Measurements from ENCODE around the gene MEIS2.

The MEIS2 gene

GRCh38 chr15:36959746-36960145 lies 140.6 kb downstream of the MEIS2 start:
- in situ Hi-C loops (cut with HindIII; ENCODE audit: low pct_ligation_motif_present, low pct_unique_long_range_greater_than_20kb, low sequenced_read_pairs) = no loop called here
- DNase-seq = no peak

GRCh38 chr15:36958606-36959005 lies 141.7 kb downstream of the MEIS2 start:
- no peak for DNase-seq
- in situ Hi-C loops (cut with HindIII; ENCODE audit: low pct_ligation_motif_present, low pct_unique_long_range_greater_than_20kb, low sequenced_read_pairs) = no loop called here

GRCh38 chr15:36954486-36954885 lies 145.9 kb downstream of the MEIS2 start:
- no peak for DNase-seq
- in situ Hi-C loops (cut with HindIII; ENCODE audit: low pct_ligation_motif_present, low pct_unique_long_range_greater_than_20kb, low sequenced_read_pairs) = no loop called here

GRCh38 chr15:36953346-36953745 lies 147.0 kb downstream of the MEIS2 start:
- in situ Hi-C loops (cut with HindIII; ENCODE audit: low pct_ligation_motif_present, low pct_unique_long_range_greater_than_20kb, low sequenced_read_pairs) = no loop called here
- no peak for DNase-seq

- no peak for DNase-seq
- in situ Hi-C loops (cut with HindIII; ENCODE audit: low pct_ligation_motif_present, low pct_unique_long_range_greater_than_20kb, low sequenced_read_pairs) = no loop called here
Measured at GRCh38 chr15:36951731-36952247, 148.6 kb downstream of the MEIS2 start.

GRCh38 chr15:36950371-36950770 lies 150.0 kb downstream of the MEIS2 start:
- DNase-seq = no peak
- in situ Hi-C loops (cut with HindIII; ENCODE audit: low pct_ligation_motif_present, low pct_unique_long_range_greater_than_20kb, low sequenced_read_pairs) = no loop called here

- no peak for DNase-seq
- in situ Hi-C loops (cut with HindIII; ENCODE audit: low pct_ligation_motif_present, low pct_unique_long_range_greater_than_20kb, low sequenced_read_pairs) = no loop called here
Measured at GRCh38 chr15:36948982-36949381, 151.4 kb downstream of the MEIS2 start.

- no peak for DNase-seq
- in situ Hi-C loops (cut with HindIII; ENCODE audit: low pct_ligation_motif_present, low pct_unique_long_range_greater_than_20kb, low sequenced_read_pairs) = no loop called here
Measured at GRCh38 chr15:36947035-36947719, 153.2 kb downstream of the MEIS2 start.

GRCh38 chr15:36944442-36944841 lies 155.9 kb downstream of the MEIS2 start:
- in situ Hi-C loops (cut with HindIII; ENCODE audit: low pct_ligation_motif_present, low pct_unique_long_range_greater_than_20kb, low sequenced_read_pairs) = no loop called here
- DNase-seq = no peak

GRCh38 chr15:36943508-36944361 lies 156.6 kb downstream of the MEIS2 start:
- in situ Hi-C loops (cut with HindIII; ENCODE audit: low pct_ligation_motif_present, low pct_unique_long_range_greater_than_20kb, low sequenced_read_pairs) = no loop called here

GRCh38 chr15:36942248-36942827 lies 158.0 kb downstream of the MEIS2 start:
- no peak for DNase-seq
- in situ Hi-C loops (cut with HindIII; ENCODE audit: low pct_ligation_motif_present, low pct_unique_long_range_greater_than_20kb, low sequenced_read_pairs) = no loop called here

More at GRCh38 chr15:36943508-36944361, 156.6 kb downstream of the MEIS2 start:
- DNase-seq = no peak

- in situ Hi-C loops (cut with HindIII; ENCODE audit: low pct_ligation_motif_present, low pct_unique_long_range_greater_than_20kb, low sequenced_read_pairs) = no loop called here
- DNase-seq = no peak
Measured at GRCh38 chr15:36941798-36942197, 158.6 kb downstream of the MEIS2 start.

GRCh38 chr15:36940636-36941260 lies 159.6 kb downstream of the MEIS2 start:
- no peak for DNase-seq
- in situ Hi-C loops (cut with HindIII; ENCODE audit: low pct_ligation_motif_present, low pct_unique_long_range_greater_than_20kb, low sequenced_read_pairs) = no loop called here

- DNase-seq = no peak
- in situ Hi-C loops (cut with HindIII; ENCODE audit: low pct_ligation_motif_present, low pct_unique_long_range_greater_than_20kb, low sequenced_read_pairs) = no loop called here
Measured at GRCh38 chr15:36940219-36940618, 160.1 kb downstream of the MEIS2 start.

GRCh38 chr15:36938764-36939163 lies 161.6 kb downstream of the MEIS2 start:
- no peak for DNase-seq
- in situ Hi-C loops (cut with HindIII; ENCODE audit: low pct_ligation_motif_present, low pct_unique_long_range_greater_than_20kb, low sequenced_read_pairs) = no loop called here

- no peak for DNase-seq
- in situ Hi-C loops (cut with HindIII; ENCODE audit: low pct_ligation_motif_present, low pct_unique_long_range_greater_than_20kb, low sequenced_read_pairs) = no loop called here
Measured at GRCh38 chr15:36938131-36938530, 162.2 kb downstream of the MEIS2 start.

GRCh38 chr15:36936613-36937012 lies 163.7 kb downstream of the MEIS2 start:
- in situ Hi-C loops (cut with HindIII; ENCODE audit: low pct_ligation_motif_present, low pct_unique_long_range_greater_than_20kb, low sequenced_read_pairs) = no loop called here
- no peak for DNase-seq

- in situ Hi-C loops (cut with HindIII; ENCODE audit: low pct_ligation_motif_present, low pct_unique_long_range_greater_than_20kb, low sequenced_read_pairs) = no loop called here
- no peak for DNase-seq
Measured at GRCh38 chr15:36933255-36933990, 166.9 kb downstream of the MEIS2 start.

Data from ACHN (cell line).